Measurements from ENCODE around the gene DDIT4. TPM values are rescaled to one million over a fixed set of nuclear protein-coding genes. Genes with fewer than 3 reads are reported as not detected.

Gene DDIT4
- polyA plus RNA-seq, 1 experiment, result 174 TPM

DNA sequence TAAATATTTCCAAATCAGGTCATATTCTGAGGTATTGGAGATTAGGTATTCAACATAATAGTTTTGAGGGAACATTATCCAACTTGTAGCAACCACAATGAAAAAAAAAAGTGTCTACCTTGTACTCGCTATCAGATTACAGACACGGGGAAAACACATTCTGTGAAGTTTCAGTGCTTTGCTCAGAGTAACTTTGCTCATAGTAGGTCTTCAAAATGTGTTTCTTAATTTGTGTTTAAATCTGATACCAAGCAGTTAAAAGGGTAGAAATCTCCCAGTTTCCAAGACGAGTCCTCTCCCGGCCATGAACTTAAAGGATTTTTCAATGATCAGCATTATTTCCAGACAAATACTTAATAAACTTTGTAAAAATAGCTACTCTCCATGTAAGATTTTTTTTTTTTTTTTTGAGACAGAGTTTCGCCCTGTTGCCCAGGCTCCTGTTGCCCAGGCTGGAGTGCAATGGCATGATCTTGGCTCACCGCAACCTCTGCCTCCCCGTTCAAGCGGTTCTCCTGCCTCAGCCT lies 39.2 kb downstream of the DDIT4 start:
- no peak for DNase-seq (ENCODE audit: low read depth)
- TF ChIP-seq, protein P1, sequence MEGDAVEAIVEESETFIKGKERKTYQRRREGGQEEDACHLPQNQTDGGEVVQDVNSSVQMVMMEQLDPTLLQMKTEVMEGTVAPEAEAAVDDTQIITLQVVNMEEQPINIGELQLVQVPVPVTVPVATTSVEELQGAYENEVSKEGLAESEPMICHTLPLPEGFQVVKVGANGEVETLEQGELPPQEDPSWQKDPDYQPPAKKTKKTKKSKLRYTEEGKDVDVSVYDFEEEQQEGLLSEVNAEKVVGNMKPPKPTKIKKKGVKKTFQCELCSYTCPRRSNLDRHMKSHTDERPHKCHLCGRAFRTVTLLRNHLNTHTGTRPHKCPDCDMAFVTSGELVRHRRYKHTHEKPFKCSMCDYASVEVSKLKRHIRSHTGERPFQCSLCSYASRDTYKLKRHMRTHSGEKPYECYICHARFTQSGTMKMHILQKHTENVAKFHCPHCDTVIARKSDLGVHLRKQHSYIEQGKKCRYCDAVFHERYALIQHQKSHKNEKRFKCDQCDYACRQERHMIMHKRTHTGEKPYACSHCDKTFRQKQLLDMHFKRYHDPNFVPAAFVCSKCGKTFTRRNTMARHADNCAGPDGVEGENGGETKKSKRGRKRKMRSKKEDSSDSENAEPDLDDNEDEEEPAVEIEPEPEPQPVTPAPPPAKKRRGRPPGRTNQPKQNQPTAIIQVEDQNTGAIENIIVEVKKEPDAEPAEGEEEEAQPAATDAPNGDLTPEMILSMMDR (IDR thresholded peaks at IDR 0.05; ENCODE audit: insufficient read depth, low read depth, low read length), result no peak
- H3K36me3 ChIP-seq (ENCODE audit: control insufficient read depth, insufficient read depth, low read length), result no peaks in the 10 kb centered on the region
- ChIA-PET POLR2A (interaction anchor here (0.7 kb wide), 1 partner anchor 40 kb away, joined by 3 read pairs; no protein-coding TSS in a partner anchor), CTCF (interaction anchor here (1.1 kb wide), 1 partner anchor 33 kb away, joined by 4 read pairs; no protein-coding TSS in a partner anchor)
- H3K27me3 ChIP-seq (ENCODE audit: control insufficient read depth, insufficient read depth, low read length), result no peaks in the 10 kb centered on the region
- H3K4me3 ChIP-seq (ENCODE audit: low read depth, low read length), result no peak overlapping the region

DNA sequence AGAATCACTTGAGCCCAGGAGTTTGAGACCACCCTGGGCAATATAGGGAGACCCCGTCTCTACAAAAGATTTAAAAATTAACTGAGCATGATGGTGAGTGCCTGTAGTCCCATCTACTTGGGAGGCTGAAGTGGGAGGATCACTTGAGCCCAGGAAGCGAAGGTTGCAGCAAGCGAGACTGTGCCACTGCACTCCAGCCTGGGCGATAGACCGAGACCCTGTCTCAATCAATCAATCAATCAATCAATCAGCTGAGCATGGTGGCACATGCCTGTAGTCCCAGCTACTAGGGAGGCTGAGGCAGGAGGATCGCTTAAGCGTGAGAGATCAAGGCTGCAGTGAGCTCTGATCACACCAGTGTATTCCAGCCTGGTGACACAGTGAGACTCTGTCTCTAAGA lies 40.5 kb downstream of the DDIT4 start:
- TF ChIP-seq, protein P1 (IDR thresholded peaks at IDR 0.05; ENCODE audit: insufficient read depth, low read depth, low read length), result no peak
- no peak for DNase-seq (ENCODE audit: low read depth)
- CTCF ChIA-PET, result interaction anchor here (0.6 to 1.3 kb wide), 3 partner anchors 34 to 40 kb away, joined by 3 to 4 read pairs (median 4); no protein-coding TSS in a partner anchor
- no peaks in the 10 kb centered on the region for H3K27me3 ChIP-seq (ENCODE audit: control insufficient read depth, insufficient read depth, low read length)
- no peak overlapping the region for H3K4me3 ChIP-seq (ENCODE audit: low read depth, low read length)
- H3K36me3 ChIP-seq (ENCODE audit: control insufficient read depth, insufficient read depth, low read length), result no peaks in the 10 kb centered on the region
- POLR2A ChIA-PET, result no interaction called here

DNA sequence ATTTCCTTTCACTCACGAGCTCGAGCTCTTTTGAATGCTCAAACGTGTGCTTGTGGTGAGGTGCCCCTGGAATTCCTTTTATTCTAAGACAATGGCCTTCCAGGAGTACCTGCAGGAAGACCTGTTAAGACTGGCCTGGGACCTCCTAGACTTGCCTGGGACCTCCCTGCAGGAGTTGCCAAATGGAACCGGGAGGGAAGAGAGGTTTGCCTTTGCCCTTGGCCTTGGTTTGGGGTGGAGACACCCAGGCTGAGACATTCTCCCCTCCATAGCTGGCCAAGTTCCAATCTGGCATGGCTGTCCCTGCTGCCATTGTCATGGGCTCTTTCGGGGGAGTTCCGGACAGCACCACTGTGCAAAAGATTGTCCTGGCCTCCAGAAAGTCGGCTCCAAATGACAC lies 41.3 kb downstream of the DDIT4 start:
- ChIA-PET CTCF (interaction anchor here (0.6 to 1.3 kb wide), 2 partner anchors 40 to 70 kb away, joined by 3 to 4 read pairs; no protein-coding TSS in a partner anchor), POLR2A (interaction anchor here (0.7 kb wide), 1 partner anchor 464 kb away, joined by 6 read pairs; the partner anchor contains the start of gene PSAP)
- TF ChIP-seq, protein P1 (IDR thresholded peaks at IDR 0.05; ENCODE audit: insufficient read depth, low read depth, low read length), result no peak
- no peak for DNase-seq (ENCODE audit: low read depth)
- Histone ChIP-seq H3K27me3 (ENCODE audit: control insufficient read depth, insufficient read depth, low read length) (no peaks in the 10 kb centered on the region), H3K36me3 (ENCODE audit: control insufficient read depth, insufficient read depth, low read length) (no peaks in the 10 kb centered on the region), H3K4me3 (ENCODE audit: low read depth, low read length) (no peak overlapping the region)

DNA sequence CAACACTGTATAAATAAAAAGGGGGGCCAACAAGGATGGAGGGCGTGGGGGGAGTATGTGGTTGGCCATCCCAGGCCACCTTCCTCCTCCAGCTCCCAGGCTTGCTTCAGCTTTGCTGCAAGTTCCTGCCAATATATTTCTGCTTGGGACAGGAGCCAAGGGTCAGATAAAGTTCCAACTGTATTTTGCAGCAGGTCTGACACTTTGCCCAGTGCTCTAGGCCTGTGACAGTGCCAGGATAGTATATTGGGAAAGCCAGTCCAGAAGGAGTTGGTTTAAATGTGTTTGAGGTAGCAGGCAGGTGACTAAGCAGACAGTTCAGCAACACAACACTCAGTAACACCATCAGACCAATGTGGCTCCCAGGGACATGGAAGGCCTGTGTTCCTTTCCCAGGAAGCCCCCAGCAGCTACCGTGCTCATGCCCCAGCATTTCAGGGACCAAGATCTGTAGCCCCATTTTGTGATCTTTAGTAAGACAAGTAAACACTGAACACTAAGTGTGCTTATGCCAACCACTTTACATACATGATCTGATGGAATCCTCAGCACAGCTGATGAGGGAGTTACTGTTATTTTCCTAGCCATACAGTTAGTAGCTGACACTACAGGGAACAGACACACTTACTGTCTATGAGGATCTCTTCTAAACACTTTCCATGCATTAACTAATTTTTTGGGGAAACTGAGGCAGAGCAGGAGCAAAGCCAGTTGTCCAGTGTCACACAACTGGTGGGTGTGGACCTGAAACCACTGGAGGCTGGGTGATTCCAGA lies 42.1 kb downstream of the DDIT4 start:
- Histone ChIP-seq H3K4me3 (ENCODE audit: low read depth, low read length) (no peak overlapping the region), H3K36me3 (ENCODE audit: control insufficient read depth, insufficient read depth, low read length) (no peaks in the 10 kb centered on the region), H3K27me3 (ENCODE audit: control insufficient read depth, insufficient read depth, low read length) (no peaks in the 10 kb centered on the region)
- peak; percentile 64 for DNase-seq (ENCODE audit: low read depth)
- POLR2A ChIA-PET, result interaction anchor here (0.6 kb wide), 1 partner anchor 14 kb away, joined by 3 read pairs; no protein-coding TSS in a partner anchor
- TF ChIP-seq, protein P1 (IDR thresholded peaks at IDR 0.05; ENCODE audit: insufficient read depth, low read depth, low read length), result no peak
- CTCF ChIA-PET, result interaction anchor here (0.6 to 1.3 kb wide), 3 partner anchors 41 to 93 kb away, joined by 3 to 4 read pairs (median 3); no protein-coding TSS in a partner anchor

DNA sequence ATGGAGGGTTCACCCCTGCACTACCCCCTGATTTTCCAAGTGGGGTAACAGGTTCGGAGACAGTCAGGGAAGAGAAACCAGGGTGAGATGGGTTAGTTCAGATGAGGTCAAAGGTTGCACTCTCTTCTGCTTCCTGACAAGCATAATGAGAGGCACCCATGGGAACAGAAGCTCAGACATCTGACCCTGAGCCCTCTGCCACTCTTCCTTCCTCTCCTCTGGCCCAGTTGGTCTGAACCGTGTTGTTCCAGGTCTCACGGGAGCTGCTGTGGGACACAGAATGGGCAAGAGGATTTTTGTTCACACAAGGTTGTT lies 42.6 kb downstream of the DDIT4 start:
- Histone ChIP-seq H3K4me3 (ENCODE audit: low read depth, low read length) (no peak overlapping the region), H3K27me3 (ENCODE audit: control insufficient read depth, insufficient read depth, low read length) (no peaks in the 10 kb centered on the region), H3K36me3 (ENCODE audit: control insufficient read depth, insufficient read depth, low read length) (no peaks in the 10 kb centered on the region)
- ChIA-PET CTCF (interaction anchor here (1.1 kb wide), 1 partner anchor 94 kb away, joined by 3 read pairs; no protein-coding TSS in a partner anchor), POLR2A (no interaction called here)
- TF ChIP-seq, protein P1 (IDR thresholded peaks at IDR 0.05; ENCODE audit: insufficient read depth, low read depth, low read length), result no peak
- DNase-seq (ENCODE audit: low read depth), result no peak

Measured in BJ (cell line).